Thyroid gland (tissue), 4 donors: Measurements from ENCODE around the gene PEA15. TPM values are rescaled to one million over a fixed set of nuclear protein-coding genes. Genes with fewer than 3 reads are reported as not detected.

Source experiments
- DNase-seq, 2 donors: peaks; one replicate each; pipeline ENCODE4 v3.0.0-alpha.2; 2019
- H3K27ac ChIP-seq, 3 donors: fragments of 200-600 bp; sonication (generic); 1 replicate in 2 of 3; 2 replicates in 1 of 3; pipeline ENCODE4 v1.5.1; 2016 to 2019; ENCODE audit warnings: mild to moderate bottlenecking in 1 of 3, moderate library complexity in 1 of 3
- H3K27me3 ChIP-seq: fragments of 200-600 bp; sonication (generic); one replicate; pipeline ENCODE4 v1.5.1; 2019
- H3K36me3 ChIP-seq, 2 donors: fragments of 200-600 bp; sonication (generic); one replicate each; pipeline ENCODE4 v1.5.1; 2016 to 2019
- H3K4me1 ChIP-seq, 2 donors: fragments of 200-600 bp; sonication (generic); one replicate each; pipeline ENCODE4 v1.5.1; 2017 to 2019
- H3K4me3 ChIP-seq, 3 donors: fragments of 200-600 bp; sonication (generic); replicated peaks in 1 of 3; 1 replicate in 2 of 3; 2 replicates in 1 of 3; pipeline ENCODE4 v1.5.1; 2016; ENCODE audit warnings: mild to moderate bottlenecking in 1 of 3
- H3K9me3 ChIP-seq: fragments of 200-600 bp; sonication (generic); one replicate; pipeline ENCODE4 v1.5.1; 2017
- POLR2A ChIP-seq, 2 donors: fragments of 450-650 bp; IDR thresholded peaks; one replicate each; pipeline ENCODE4 v1.6.1; 2017; ENCODE audit warnings: antibody characterized with exemption in 2 of 2, mild to moderate bottlenecking in 2 of 2, moderate library complexity in 1 of 2
- WGBS, 2 donors: methylation state at CpG; one replicate each; pipeline ENCODE4 v1.1.5; 2017; 5-methylcytosine and 5-hydroxymethylcytosine counted together
- intact Hi-C: fragments of 100-400 bp; cut with DNase I; formaldehyde crosslinking; loops from one replicate; pipeline ENCODE4 v1.15.1; 2023
- total RNA-seq, 4 donors: library from RNA; depleted of rRNA; stranded (reverse); fragments of >200 nt; gene quantifications; one replicate each; pipeline ENCODE4 v1.2.3, GENCODE V29; 2016
- TF ChIP-seq, protein P1 (sequence below), 6 experiments: fragments of 200-600 bp in 3 of 6; fragments of 450-650 bp in 3 of 6; sonication (generic) in 3 of 6; IDR thresholded peaks; one replicate each; pipeline ENCODE4 v1.5.1; 2016 to 2019; ENCODE audit warnings: antibody characterized with exemption in 6 of 6, mild to moderate bottlenecking in 2 of 6, inconsistent platforms in 1 of 6, moderate library complexity in 1 of 6

Gene PEA15
- total RNA-seq, 4 donors from 2014 or later: 47.9 to 68.5 (median 50.2) TPM

GRCh38 chr1:160224606-160225005 lies 19.4 kb downstream of the PEA15 start:
- DNase-seq: no peak
- peaks cover 14 to 29% of the 10 kb centered on the region in 2 donors for H3K4me1 ChIP-seq
- WGBS, 2 donors: 94 to 100% methylated on average over 2 of the region's 2 CpGs
- TF ChIP-seq, protein P1, sequence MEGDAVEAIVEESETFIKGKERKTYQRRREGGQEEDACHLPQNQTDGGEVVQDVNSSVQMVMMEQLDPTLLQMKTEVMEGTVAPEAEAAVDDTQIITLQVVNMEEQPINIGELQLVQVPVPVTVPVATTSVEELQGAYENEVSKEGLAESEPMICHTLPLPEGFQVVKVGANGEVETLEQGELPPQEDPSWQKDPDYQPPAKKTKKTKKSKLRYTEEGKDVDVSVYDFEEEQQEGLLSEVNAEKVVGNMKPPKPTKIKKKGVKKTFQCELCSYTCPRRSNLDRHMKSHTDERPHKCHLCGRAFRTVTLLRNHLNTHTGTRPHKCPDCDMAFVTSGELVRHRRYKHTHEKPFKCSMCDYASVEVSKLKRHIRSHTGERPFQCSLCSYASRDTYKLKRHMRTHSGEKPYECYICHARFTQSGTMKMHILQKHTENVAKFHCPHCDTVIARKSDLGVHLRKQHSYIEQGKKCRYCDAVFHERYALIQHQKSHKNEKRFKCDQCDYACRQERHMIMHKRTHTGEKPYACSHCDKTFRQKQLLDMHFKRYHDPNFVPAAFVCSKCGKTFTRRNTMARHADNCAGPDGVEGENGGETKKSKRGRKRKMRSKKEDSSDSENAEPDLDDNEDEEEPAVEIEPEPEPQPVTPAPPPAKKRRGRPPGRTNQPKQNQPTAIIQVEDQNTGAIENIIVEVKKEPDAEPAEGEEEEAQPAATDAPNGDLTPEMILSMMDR (IDR thresholded peaks at IDR 0.05): no peak
- no peak for TF ChIP-seq POLR2A (IDR thresholded peaks at IDR 0.05)
- no peak overlapping the region for H3K4me3 ChIP-seq
- H3K9me3 ChIP-seq: no peaks in the 10 kb centered on the region
- intact Hi-C loops: no loop called here
- H3K27ac ChIP-seq: no peak overlapping the region
- H3K27me3 ChIP-seq: no peaks in the 10 kb centered on the region
- peaks cover 52 to 59% of the 10 kb centered on the region in 2 donors for H3K36me3 ChIP-seq

DNA sequence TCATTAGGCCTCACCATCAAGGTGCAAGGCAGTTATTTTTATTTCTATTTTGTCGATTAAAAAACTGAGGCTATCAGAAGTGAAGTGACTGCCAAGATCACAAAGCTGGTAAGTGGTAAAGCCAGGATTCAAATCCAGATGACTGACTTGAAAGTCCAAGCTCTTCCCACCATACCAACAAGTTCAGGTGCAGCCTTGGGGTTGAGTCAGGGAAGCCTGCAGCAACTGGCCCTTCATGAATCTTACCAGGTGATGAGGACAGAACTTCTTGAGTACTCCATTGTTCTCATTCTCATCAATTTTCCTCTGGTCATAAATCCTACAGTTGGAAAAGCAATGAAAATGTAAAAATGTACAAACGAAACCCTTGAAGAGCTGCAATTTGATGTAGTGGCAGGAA lies 20.2 kb downstream of the PEA15 start:
- no peak overlapping the region for H3K4me3 ChIP-seq
- peaks cover 60 to 66% of the 10 kb centered on the region in 2 donors for H3K36me3 ChIP-seq
- intact Hi-C loops: no loop called here
- peaks cover 8 to 22% of the 10 kb centered on the region in 2 donors for H3K4me1 ChIP-seq
- 87 to 96% methylated on average over 2 of the region's 2 CpGs for WGBS, 2 donors
- no peak overlapping the region for H3K27ac ChIP-seq
- TF ChIP-seq, protein P1 (IDR thresholded peaks at IDR 0.05): no peak
- TF ChIP-seq POLR2A (IDR thresholded peaks at IDR 0.05): no peak
- DNase-seq: no peak
- H3K9me3 ChIP-seq: no peaks in the 10 kb centered on the region
- H3K27me3 ChIP-seq: no peaks in the 10 kb centered on the region

DNA sequence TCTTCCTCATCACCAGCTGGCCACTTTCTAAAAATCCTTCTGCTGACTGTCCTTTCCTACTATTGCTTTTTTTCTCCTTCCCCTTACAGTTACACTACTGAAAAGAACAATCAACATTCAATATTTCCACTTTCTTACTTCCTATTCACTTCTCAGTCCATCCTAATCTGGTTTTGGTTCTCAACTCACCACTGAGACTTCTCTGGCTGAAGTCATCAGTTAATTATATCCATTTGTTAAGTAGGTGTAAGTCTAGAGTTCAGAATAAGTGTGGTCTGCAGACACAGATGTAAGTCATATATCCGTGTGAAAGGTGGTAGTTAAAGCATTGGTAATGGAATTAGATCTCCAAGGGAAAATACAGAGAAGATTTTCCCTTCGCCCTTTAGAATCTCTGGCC lies 21.4 kb downstream of the PEA15 start:
- H3K27ac ChIP-seq: no peak overlapping the region
- no peaks in the 10 kb centered on the region for H3K27me3 ChIP-seq
- peaks cover 72 to 78% of the 10 kb centered on the region in 2 donors for H3K36me3 ChIP-seq
- H3K4me3 ChIP-seq: no peak overlapping the region
- WGBS, 2 donors: 92 to 94% methylated on average over 2 of the region's 2 CpGs
- H3K4me1 ChIP-seq: peaks cover 0 to 12% of the 10 kb centered on the region in 2 donors
- H3K9me3 ChIP-seq: no peaks in the 10 kb centered on the region
- TF ChIP-seq, protein P1 (IDR thresholded peaks at IDR 0.05): no peak
- TF ChIP-seq POLR2A (IDR thresholded peaks at IDR 0.05): no peak
- intact Hi-C loops: no loop called here
- DNase-seq: no peak

GRCh38 chr1:160227034-160227433 lies 21.9 kb downstream of the PEA15 start:
- H3K4me3 ChIP-seq: no peak overlapping the region
- H3K9me3 ChIP-seq: no peaks in the 10 kb centered on the region
- intact Hi-C loops: no loop called here
- DNase-seq: no peak
- WGBS, 2 donors: 74 to 81% methylated on average over 4 of the region's 4 CpGs
- H3K36me3 ChIP-seq: peaks cover 75 to 77% of the 10 kb centered on the region in 2 donors
- H3K27me3 ChIP-seq: no peaks in the 10 kb centered on the region
- H3K4me1 ChIP-seq: peaks cover 0 to 12% of the 10 kb centered on the region in 2 donors
- TF ChIP-seq POLR2A (IDR thresholded peaks at IDR 0.05): no peak
- TF ChIP-seq, protein P1 (IDR thresholded peaks at IDR 0.05): no peak
- no peak overlapping the region for H3K27ac ChIP-seq

DNA sequence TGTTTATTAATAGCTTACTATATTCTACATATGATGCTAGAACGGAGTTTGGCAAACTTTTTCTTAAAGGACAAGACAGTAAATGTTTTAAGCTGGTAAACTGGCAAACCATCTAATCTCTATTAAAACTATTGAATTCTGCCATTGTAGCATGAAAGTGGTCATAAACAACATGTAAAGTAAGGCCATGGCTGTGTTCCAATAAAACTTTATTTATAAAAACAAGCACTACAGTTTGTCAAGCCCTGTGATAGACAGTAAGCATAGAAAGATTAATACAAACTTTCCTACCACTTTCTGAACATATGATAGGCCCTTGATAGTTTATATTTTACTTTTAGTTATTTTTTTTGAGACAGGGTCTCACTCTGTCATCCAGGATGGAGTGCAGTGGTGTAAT lies 22.4 kb downstream of the PEA15 start:
- no peaks in the 10 kb centered on the region for H3K9me3 ChIP-seq
- H3K27ac ChIP-seq: no peak overlapping the region
- H3K36me3 ChIP-seq: peaks cover 71 to 77% of the 10 kb centered on the region in 2 donors
- TF ChIP-seq, protein P1 (IDR thresholded peaks at IDR 0.05): no peak
- H3K4me3 ChIP-seq: no peak overlapping the region
- H3K4me1 ChIP-seq: peaks cover 0 to 12% of the 10 kb centered on the region in 2 donors
- intact Hi-C loops: no loop called here
- H3K27me3 ChIP-seq: no peaks in the 10 kb centered on the region
- DNase-seq: no peak
- 94 to 100% methylated on average over 1 of the region's 1 CpG for WGBS, 2 donors
